HG03521 (cell line): ENCODE measurements around the gene MAP2K7.
"Not testable (repeated sequence)": the region's sequence is repeated elsewhere in the genome, so short reads cannot be mapped to it uniquely, and the experiment has no call there.

Experiments used
- ATAC-seq: cut with Tn5 transposase; IDR thresholded peaks from one replicate; pipeline ENCODE4 v1.9.1; 2021; ENCODE audit warnings: mild to moderate bottlenecking, moderate library complexity; ENCODE audit not compliant: unreplicated experiment

MAP2K7 gene

GRCh38 chr19:7903244-7904073, at the start of gene MAP2K7:
Gene MAP2K7, plus strand, starts transcription at chr19:7903877. Its CDS starts 68 bp downstream, at chr19:7903945.
- ATAC-seq: peak; percentile 87

- no peak for ATAC-seq
Measured at GRCh38 chr19:7855426-7856108, 48.1 kb upstream of the MAP2K7 start.

GRCh38 chr19:7856109-7856591, 47.5 kb upstream of the MAP2K7 start:
- ATAC-seq: no peak

GRCh38 chr19:7856679-7857663, 46.7 kb upstream of the MAP2K7 start:
- ATAC-seq: no peak

GRCh38 chr19:7857727-7858108, 46.0 kb upstream of the MAP2K7 start:
- no peak for ATAC-seq

- ATAC-seq: no peak
Measured at GRCh38 chr19:7858109-7858770, 45.4 kb upstream of the MAP2K7 start.

GRCh38 chr19:7859087-7859486, 44.6 kb upstream of the MAP2K7 start:
- ATAC-seq: not testable (repeated sequence)

- no peak for ATAC-seq
Measured at GRCh38 chr19:7859831-7860713, 43.6 kb upstream of the MAP2K7 start.

- ATAC-seq: no peak
Measured at GRCh38 chr19:7860714-7861618, 42.7 kb upstream of the MAP2K7 start.

GRCh38 chr19:7861619-7862412, 41.9 kb upstream of the MAP2K7 start:
- ATAC-seq: no peak

- ATAC-seq: no peak
Measured at GRCh38 chr19:7862413-7862951, 41.2 kb upstream of the MAP2K7 start.

- no peak for ATAC-seq
Measured at GRCh38 chr19:7863157-7863970, 40.3 kb upstream of the MAP2K7 start.

GRCh38 chr19:7863971-7864689, 39.5 kb upstream of the MAP2K7 start:
- ATAC-seq: no peak

GRCh38 chr19:7864690-7865074, 39.0 kb upstream of the MAP2K7 start:
- no peak for ATAC-seq

GRCh38 chr19:7865262-7865911, 38.3 kb upstream of the MAP2K7 start:
- no peak for ATAC-seq
